ENCODE measurements around the gene MPC1.
A peak's percentile ranks its signal among the peaks of the same experiment; 100 is the strongest.
"Not testable (repeated sequence)": the region's sequence is repeated elsewhere in the genome, so short reads cannot be mapped to it uniquely, and the experiment has no call there.

The MPC1 gene

GRCh38 chr6:166405386-166405785, 22.6 kb upstream of the MPC1 start:
- no peak for DNase-seq

DNA sequence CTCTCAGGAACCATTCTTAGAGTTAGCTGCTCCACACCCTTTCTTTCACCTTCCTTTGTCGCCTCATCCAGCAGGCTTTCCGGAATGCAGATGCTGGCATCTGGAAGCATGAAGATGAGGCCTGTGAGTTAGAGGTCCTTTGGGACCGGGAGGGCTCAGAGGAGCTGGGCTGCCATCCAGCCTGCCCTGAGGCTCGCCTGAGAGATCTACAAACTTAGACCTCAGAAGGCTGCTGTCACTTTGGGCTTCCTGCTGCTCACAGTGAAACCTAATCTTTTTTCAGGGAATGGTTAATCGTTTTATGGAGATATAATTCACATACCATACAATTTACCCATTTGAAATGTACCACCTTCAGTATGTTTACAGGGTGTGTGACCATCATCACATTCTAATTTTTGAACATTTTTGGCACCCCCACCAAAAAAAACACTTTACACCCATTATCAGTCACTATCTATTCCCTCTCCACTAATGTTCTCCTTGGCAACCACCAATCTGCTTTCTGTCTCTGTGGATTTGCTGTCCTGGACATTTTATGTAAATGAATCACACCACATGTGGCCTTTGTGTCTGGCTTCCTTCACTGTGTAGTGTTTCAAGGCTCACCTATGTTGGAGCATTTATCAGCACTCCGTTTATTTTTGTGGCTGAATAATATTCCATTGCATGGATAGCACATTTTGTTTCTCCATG, 20.0 kb upstream of the MPC1 start:
- DNase-seq: no peak

- DNase-seq: peak; percentile 62
Observed at GRCh38 chr6:166400649-166401250, 18.0 kb upstream of the MPC1 start.

GRCh38 chr6:166400181-166400580, 17.4 kb upstream of the MPC1 start:
- DNase-seq: no peak

DNA sequence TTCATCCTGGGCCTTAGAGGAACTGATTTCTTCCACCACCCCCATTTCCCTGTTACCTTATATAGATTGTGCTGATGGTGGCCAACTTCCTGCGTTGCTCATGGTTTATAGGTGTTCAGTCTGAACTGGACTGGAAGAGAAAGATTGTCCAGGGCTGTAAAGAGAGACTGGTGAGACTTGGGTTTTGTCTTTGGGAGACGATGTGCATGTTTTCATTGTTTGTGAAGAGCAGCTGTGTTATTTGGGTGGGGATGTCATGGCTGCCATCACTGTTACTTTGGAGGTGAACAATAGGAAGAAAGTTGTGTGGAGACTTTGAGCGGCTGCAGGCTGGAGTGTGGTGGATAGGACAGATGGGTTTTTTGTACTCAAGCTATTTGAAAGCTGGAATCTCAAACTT, 15.6 kb upstream of the MPC1 start:
- DNase-seq: no peak

DNA sequence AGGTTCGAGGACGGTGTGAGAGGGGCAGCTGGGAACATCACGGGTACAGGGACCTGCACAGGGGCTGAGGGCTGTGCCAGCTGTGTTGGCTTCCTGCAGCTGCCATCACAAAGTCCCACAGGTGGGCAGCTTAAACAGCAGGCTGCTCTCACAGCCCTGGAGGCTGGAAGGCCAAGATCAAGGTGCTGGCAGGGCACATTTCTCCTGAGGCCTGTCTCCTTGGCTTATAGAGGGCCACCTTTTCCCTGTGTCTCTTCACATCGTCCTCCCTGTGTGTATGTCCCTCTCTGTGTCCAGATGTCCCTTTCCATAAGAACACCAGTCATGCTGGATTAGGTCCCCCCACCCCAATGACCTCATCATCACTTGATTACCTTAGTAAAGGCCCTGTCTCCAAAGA, 15.1 kb upstream of the MPC1 start:
- DNase-seq: no peak

DNA sequence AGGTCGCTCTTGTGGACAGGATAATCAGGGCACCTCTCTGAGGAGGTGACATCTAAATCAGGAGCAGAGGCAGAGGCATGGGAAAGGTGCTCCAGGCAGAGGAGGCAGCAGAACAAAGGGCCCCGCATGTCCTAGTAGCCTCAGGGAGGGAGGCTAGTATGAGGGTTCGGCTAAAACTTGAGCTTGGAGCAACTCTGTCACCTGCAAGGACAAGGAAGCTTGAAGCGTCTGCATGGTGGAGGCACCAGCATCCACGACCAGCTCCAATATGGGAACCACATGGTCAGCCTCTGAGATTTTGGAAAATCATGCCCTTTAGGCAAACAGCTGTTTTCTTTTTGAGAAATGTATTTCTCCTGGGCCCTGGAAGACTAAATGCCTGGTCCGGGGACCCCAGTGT, 13.0 kb upstream of the MPC1 start:
- DNase-seq: no peak

DNA sequence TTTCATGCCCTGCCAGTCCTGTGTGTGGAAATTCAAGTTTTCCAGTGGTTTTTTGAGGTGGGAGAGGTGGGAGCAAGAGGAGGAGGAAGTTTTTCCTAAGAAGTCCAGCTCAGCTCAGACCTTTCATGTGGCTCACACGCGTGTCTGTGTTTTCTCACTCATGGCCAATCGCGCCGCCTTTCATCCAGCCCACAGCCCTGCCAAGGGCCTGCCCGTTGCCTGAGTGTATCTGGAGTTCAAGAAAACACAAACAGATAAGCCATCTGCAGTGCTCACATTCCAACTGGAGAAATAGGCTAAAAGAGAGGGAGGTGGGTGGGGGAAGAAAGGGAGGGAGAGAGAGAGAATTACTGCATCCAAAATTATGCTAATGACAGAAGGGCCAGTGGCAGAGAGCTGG, 12.6 kb upstream of the MPC1 start:
- DNase-seq: no peak

- no peak for DNase-seq
Observed at GRCh38 chr6:166394036-166394892, 11.5 kb upstream of the MPC1 start.

DNA sequence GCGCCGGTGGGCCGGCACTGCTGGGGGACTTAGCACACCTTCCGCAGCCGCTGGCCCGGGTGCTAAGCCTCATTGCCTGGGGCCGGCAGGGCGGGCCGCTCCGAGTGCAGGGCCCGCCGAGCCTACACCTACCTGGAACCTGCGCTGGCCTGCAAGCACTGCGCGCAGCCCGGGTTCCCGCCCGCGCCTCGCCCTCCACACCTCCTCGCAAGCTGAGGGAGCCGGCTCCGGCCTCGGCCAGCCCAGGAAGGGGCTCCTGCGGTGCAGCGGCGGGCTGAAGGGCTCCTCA, 10.7 kb upstream of the MPC1 start:
- no peak for DNase-seq

DNA sequence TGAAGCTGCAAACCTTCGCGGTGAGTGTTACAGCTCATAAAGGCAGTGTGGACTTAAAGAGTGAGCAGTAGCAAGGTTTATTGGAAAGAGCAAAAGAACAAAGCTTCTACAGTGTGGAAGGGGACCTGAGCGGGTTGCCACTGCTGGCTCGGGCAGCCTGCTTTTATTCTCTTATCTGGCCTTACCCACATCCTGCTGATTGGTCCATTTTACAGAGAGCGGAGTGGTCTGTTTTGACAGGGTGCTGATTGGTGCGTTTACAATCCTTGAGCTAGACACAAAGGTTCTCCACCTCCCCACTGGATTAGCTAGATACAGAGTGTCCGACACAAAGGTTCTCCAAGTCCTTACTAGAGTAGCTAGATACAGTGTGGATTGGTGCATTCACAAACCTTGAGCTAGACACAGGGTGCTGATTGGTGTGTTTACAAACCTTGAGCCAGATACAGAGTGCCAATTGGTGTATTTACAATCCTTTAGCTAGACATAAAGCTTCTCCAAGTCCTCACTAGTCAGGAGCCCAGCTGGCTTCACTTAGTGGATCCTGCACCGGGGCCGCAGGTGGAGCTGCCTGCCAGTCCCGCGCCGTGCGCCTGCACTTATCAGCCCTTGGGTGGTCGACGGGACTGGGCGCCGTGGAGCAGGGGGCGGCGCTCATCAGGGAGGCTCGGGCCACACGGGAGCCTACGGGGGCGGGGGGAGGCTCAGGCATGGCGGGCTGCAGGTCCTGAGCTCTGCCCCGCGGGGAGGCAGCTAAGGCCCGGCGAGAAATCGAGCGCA, 10.2 kb upstream of the MPC1 start:
- not testable (repeated sequence) for DNase-seq

DNA sequence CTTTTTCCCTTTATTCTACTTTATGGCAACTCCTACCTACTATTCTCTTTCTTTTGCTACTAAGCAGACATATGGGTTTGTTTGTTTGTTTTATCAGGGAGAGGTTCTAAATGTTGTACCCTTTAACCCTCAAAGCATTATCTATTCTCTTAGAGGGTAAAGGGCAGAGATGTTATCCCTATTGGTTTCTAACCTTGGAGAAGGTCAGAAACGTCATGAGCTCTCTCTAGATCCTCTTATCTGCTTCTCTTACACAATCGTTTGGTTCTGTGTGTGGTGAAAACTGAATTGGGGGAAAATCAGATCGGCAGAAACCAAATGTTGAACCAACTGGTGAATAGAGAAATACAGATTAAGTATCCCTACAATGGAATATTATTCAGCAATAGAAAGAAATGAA, 6.4 kb upstream of the MPC1 start:
- DNase-seq: no peak

GRCh38 chr6:166388290-166389004, 5.7 kb upstream of the MPC1 start:
- DNase-seq: no peak

DNA sequence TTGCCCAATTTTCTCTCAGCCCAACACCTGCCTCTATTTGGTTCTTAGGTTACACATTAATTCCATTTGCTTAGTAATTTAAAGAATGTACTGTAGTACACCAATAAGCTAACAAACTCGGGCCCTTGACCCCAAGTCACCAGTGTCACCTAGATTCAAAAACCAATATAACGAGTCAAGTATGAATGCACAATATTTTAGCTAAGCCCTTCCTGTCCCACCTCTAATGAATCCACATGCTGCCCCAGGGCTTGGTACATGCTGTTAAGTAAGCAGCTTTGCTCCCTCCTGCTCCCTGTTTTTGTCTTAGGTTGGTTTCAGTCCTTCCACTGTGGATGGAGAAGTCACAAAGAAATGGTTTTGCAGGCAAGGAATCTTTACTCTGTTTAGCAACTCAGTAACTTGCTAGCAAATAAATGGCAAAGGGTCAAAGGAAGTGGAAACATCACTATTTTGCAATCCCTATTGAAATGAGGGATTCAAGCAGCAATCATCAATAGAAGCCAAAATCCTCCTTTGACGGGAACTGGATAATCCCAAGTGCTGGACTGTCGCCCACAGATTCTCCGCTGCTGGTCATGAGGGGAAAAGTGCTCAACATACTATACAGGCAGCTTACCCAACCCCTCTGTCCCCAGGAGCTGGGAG, 5.0 kb upstream of the MPC1 start:
- DNase-seq: no peak

- DNase-seq: not testable (repeated sequence)
Observed at GRCh38 chr6:166387098-166387497, 4.4 kb upstream of the MPC1 start.

- DNase-seq: no peak
Observed at GRCh38 chr6:166386111-166386510, 3.4 kb upstream of the MPC1 start.

DNA sequence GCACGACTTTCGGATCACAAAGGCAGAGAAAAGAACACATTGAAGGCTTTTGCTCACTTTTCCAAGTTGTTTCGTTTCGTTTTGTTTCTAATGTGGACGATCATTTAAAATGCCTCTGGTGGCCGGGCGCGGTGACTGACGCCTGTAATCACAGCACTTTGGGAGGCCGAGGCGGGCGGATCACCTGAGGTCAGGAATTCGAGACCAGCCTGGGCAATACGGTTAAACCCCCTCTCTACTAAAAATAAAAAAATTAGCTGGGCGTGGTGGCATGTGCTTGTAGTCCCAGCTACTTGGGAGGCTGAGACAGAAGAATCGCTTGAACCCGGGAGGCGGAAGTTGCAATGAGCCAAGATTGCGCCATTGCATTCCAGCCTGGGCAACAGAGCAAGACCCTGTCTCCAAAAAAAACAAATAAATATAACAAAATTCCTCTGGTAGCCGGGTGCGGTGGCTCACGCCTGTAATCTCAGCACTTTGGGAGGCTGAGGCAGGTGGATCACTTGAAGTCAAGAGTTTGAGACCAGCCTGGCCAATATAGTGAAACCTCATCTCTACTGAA, 1.1 kb upstream of the MPC1 start:
- DNase-seq: not testable (repeated sequence)

DNA sequence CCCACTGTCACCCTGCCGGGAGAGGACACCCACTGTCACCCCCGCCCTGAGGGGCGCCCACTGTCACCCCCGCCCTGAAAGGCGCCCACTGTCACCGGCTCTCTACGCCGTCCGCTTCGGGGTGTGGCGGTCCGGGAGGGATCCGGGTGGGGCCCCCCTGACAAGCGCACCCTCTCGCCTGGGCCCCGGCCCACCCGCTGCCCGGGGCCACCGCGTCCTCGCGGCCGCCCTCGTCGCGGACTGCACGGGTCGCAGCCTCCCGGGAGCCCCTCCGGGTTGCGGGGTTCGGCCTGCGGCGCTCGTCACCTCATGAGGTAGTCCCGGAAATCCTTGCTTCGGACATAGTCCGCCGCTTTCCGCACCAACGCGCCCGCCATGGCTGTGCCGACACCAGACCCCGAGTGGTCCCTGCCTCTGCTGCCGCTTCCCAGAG, 224 bp downstream of the MPC1 start:
- no peak for DNase-seq

DNA sequence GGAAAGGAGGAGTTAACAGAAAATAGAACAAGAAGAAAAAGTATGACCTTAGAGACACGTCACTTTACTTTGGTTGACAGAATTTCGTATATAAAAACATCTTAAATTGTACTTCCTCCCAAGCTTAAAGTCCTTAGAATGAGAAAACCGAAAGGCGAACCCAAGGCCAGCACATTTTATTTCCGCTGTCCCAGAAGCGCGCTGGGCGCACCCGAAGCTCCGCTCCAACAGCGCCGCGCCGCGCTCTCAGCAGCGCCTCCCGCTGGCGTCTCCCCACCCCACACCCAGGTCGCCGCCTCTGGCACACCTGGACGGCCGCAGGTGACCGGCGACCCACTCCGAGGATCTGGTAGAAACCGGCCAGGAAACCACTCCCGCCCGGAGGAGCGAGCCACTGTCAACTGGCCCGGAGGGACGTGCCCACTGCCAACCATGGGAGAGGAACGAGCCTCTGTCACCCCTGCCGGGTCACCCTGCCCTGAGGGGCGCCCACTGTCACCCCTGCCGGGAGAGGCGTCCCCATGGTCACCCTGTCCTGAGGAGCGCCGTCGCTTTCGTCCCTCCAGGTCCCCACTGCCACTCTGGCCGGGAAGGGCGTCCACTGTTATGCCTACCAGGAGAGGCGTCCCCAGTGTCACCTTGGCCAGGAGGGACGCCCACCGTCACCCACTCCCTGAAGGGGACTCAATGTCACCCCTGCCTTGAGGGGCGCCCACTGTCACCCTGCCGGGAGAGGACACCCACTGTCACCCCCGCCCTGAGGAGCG, 824 bp downstream of the MPC1 start:
- peak; percentile 63 for DNase-seq

DNA sequence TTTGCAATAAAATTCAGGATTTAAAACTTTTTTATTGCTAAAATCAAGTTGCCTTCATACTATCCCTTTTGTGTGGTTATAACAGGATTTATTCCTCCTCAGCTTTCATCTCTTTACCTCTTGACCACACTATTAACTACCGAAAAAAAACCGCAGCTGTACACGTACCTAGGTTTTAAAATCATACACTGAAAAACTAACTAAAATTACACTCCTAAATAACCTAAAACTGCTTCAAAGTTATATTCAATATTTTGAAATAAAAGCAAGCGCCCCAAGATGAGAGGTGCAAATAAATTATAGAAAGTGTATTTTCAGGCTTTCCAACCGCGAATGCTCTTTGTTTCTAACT, 1.4 kb downstream of the MPC1 start:
- DNase-seq: no peak

DNA sequence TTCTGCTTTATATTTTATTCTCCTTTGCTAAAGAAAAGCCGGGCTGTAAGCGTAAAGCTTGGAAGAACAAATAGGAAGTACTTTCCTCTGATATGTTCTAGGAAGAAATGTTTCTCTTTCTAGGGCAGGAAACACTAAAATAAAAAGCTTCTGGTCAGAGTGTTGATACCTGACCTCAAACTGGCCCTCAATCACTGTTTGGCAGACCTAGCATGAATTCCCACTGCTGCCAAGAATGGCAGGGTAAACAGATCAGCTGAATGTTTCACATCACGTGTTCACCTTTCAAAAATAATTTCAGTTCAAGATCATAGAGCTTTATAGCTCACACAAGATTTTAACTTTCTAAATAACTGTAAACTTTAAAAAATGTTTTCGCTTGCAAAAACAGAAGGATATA, 2.9 kb downstream of the MPC1 start:
- DNase-seq: no peak

All from left hindlimb (tissue), 1 donor.